Ectodermal cell (in vitro differentiated cells): ENCODE measurements around the gene ZNF367.
"Not testable (repeated sequence)": the region's sequence is repeated elsewhere in the genome, so short reads cannot be mapped to it uniquely, and the experiment has no call there.

ENCODE experiments used
- H3K27ac ChIP-seq: 2 replicates; pipeline ENCODE4 v1.7.0; 2013; ENCODE audit warnings: mild to moderate bottlenecking, low read depth, low read length; ENCODE audit not compliant: insufficient read depth, poor library complexity, severe bottlenecking
- H3K27me3 ChIP-seq: 2 replicates; pipeline ENCODE4 v1.7.0; 2013; ENCODE audit warnings: mild to moderate bottlenecking, low read length; ENCODE audit not compliant: insufficient read depth, control insufficient read depth, poor library complexity, severe bottlenecking
- H3K36me3 ChIP-seq: one replicate; pipeline ENCODE4 v1.7.0; 2013; ENCODE audit warnings: low read length; ENCODE audit not compliant: control insufficient read depth, insufficient read depth
- H3K4me1 ChIP-seq: one replicate; pipeline ENCODE4 v1.7.0; 2013; ENCODE audit warnings: low read length; ENCODE audit not compliant: control insufficient read depth, insufficient read depth
- H3K4me3 ChIP-seq: 2 replicates; pipeline ENCODE4 v1.7.0; 2013; ENCODE audit warnings: low read depth, low read length, control low read depth; ENCODE audit not compliant: insufficient read depth
- H3K9me3 ChIP-seq: 2 replicates; pipeline ENCODE4 v1.7.0; 2013; ENCODE audit warnings: mild to moderate bottlenecking, low read length, moderate library complexity; ENCODE audit not compliant: control insufficient read depth
- WGBS, 2 experiments: methylation state at CpG; one replicate each; pipeline ENCODE4 v1.1.7; 2013; ENCODE audit warnings: missing lambda C conversion rate in 2 of 2; 5-methylcytosine and 5-hydroxymethylcytosine counted together

Gene ZNF367

GRCh38 chr9:96363175-96363967 is 54.8 kb downstream of the ZNF367 start:
- Histone ChIP-seq H3K36me3 (peaks cover 3% of the 10 kb centered on the region), H3K27ac (no peak overlapping the region), H3K4me3 (no peak overlapping the region), H3K9me3 (no peaks in the 10 kb centered on the region), H3K4me1 (no peaks in the 10 kb centered on the region), H3K27me3 (no peaks in the 10 kb centered on the region)
- 94 to 96% methylated on average over 9 of the region's 9 CpGs for WGBS, 2 experiments

GRCh38 chr9:96362119-96362518 is 56.1 kb downstream of the ZNF367 start:
- H3K27ac ChIP-seq, H3K9me3 ChIP-seq, H3K36me3 ChIP-seq, H3K4me3 ChIP-seq, H3K4me1 ChIP-seq, H3K27me3 ChIP-seq: not testable (repeated sequence)
- 92 to 97% methylated on average over 6 of the region's 6 CpGs for WGBS, 2 experiments

- Histone ChIP-seq H3K4me3 (no peak overlapping the region), H3K27me3 (no peaks in the 10 kb centered on the region), H3K9me3 (no peaks in the 10 kb centered on the region), H3K4me1 (no peaks in the 10 kb centered on the region), H3K36me3 (peaks cover 3% of the 10 kb centered on the region), H3K27ac (no peak overlapping the region)
- WGBS, 2 experiments = 93 to 95% methylated on average over 6 of the region's 6 CpGs
Observed at GRCh38 chr9:96361668-96362067, 56.5 kb downstream of the ZNF367 start.

- H3K27me3 ChIP-seq = no peaks in the 10 kb centered on the region
- H3K36me3 ChIP-seq = peaks cover 3% of the 10 kb centered on the region
- H3K4me1 ChIP-seq = no peaks in the 10 kb centered on the region
- 95 to 98% methylated on average over 2 of the region's 2 CpGs for WGBS, 2 experiments
- H3K9me3 ChIP-seq = no peaks in the 10 kb centered on the region
- H3K4me3 ChIP-seq = no peak overlapping the region
- H3K27ac ChIP-seq = no peak overlapping the region
Observed at GRCh38 chr9:96360976-96361375, 57.2 kb downstream of the ZNF367 start.

- 94 to 98% methylated on average over 4 to 5 of the region's 6 CpGs for WGBS, 2 experiments
- not testable (repeated sequence) for H3K27ac ChIP-seq, H3K4me1 ChIP-seq, H3K9me3 ChIP-seq, H3K36me3 ChIP-seq, H3K4me3 ChIP-seq, H3K27me3 ChIP-seq
Observed at GRCh38 chr9:96360523-96360922, 57.6 kb downstream of the ZNF367 start.

GRCh38 chr9:96350866-96351265 is 67.3 kb downstream of the ZNF367 start:
- Histone ChIP-seq H3K4me1 (no peaks in the 10 kb centered on the region), H3K9me3 (no peaks in the 10 kb centered on the region), H3K36me3 (no peaks in the 10 kb centered on the region), H3K4me3 (no peak overlapping the region), H3K27ac (no peak overlapping the region), H3K27me3 (no peaks in the 10 kb centered on the region)
- 90% methylated on average over 1 of the region's 1 CpG; no CpG with 5 or more reads in 1 of the 2 experiments for WGBS, 2 experiments

- Histone ChIP-seq H3K27ac (no peak overlapping the region), H3K4me3 (no peak overlapping the region), H3K4me1 (peaks cover 7% of the 10 kb centered on the region), H3K36me3 (no peaks in the 10 kb centered on the region), H3K27me3 (no peaks in the 10 kb centered on the region), H3K9me3 (no peaks in the 10 kb centered on the region)
- 97 to 99% methylated on average over 5 of the region's 5 CpGs for WGBS, 2 experiments
Observed at GRCh38 chr9:96348261-96348660, 69.9 kb downstream of the ZNF367 start.

GRCh38 chr9:96345551-96345950 is 72.6 kb downstream of the ZNF367 start:
- 89 to 92% methylated on average over 9 of the region's 9 CpGs for WGBS, 2 experiments
- no peaks in the 10 kb centered on the region for H3K9me3 ChIP-seq

GRCh38 chr9:96344458-96345180 is 73.6 kb downstream of the ZNF367 start:
- Histone ChIP-seq H3K27me3 (no peaks in the 10 kb centered on the region), H3K27ac (no peak overlapping the region), H3K4me1 (peaks cover 11% of the 10 kb centered on the region), H3K4me3 (no peak overlapping the region), H3K9me3 (no peaks in the 10 kb centered on the region), H3K36me3 (no peaks in the 10 kb centered on the region)
- WGBS, 2 experiments = 96 to 100% methylated on average over 1 to 3 of the region's 6 CpGs

More at GRCh38 chr9:96345551-96345950, 72.6 kb downstream of the ZNF367 start:
- Histone ChIP-seq H3K36me3 (no peaks in the 10 kb centered on the region), H3K4me3 (no peak overlapping the region), H3K4me1 (peaks cover 11% of the 10 kb centered on the region), H3K27ac (peak overlapping the region; percentile 33), H3K27me3 (no peaks in the 10 kb centered on the region)

- no peaks in the 10 kb centered on the region for H3K36me3 ChIP-seq
- H3K27ac ChIP-seq = peak overlapping the region; percentile 62
- WGBS, 2 experiments = 59% methylated on average over 3 to 4 of the region's 5 CpGs
- no peaks in the 10 kb centered on the region for H3K27me3 ChIP-seq
- no peaks in the 10 kb centered on the region for H3K9me3 ChIP-seq
- peaks cover 11% of the 10 kb centered on the region for H3K4me1 ChIP-seq
- H3K4me3 ChIP-seq = no peak overlapping the region
Observed at GRCh38 chr9:96343515-96344360, 74.4 kb downstream of the ZNF367 start.
